ENCODE measurements around the gene CD300H. TPM values are rescaled to one million over a fixed set of nuclear protein-coding genes. Genes with fewer than 3 reads are reported as not detected.
"Not testable (repeated sequence)": the region's sequence is repeated elsewhere in the genome, so short reads cannot be mapped to it uniquely, and the experiment has no call there.

CD300H gene
- total and polyA plus RNA-seq, 4 experiments from 2014 or later, result not detected

GRCh38 chr17:74563358-74563757 is 4.0 kb downstream of the CD300H start:
- Mint-ChIP-seq H3K4me3 (no peak overlapping the region), H3K27ac (no peak overlapping the region), H3K36me3 (no peaks in the 10 kb centered on the region), H3K27me3 (peaks cover 20 to 29% of the 10 kb centered on the region in 2 donors), H3K4me1 (peaks cover 4 to 8% (median 5%) of the 10 kb centered on the region in 4 donors), H3K9me3 (no peaks in the 10 kb centered on the region)
- no peak overlapping the region for H3K27ac ChIP-seq (ENCODE audit: low read depth, low read length)
- POLR2A ChIA-PET (ENCODE audit: partially characterized antibody), result no interaction called here
- CTCF ChIA-PET (ENCODE audit: partially characterized antibody), result no interaction called here
- H3K4me1 ChIP-seq (ENCODE audit: insufficient read depth, low read length), result no peaks in the 10 kb centered on the region
- no peak overlapping the region for H3K4me3 ChIP-seq (ENCODE audit: low read length in 2 of 2)
- no peaks in the 10 kb centered on the region for H3K9me3 ChIP-seq (ENCODE audit: control insufficient read depth in 1 of 2, low read length in 2 of 2)
- no peaks in the 10 kb centered on the region for H3K27me3 ChIP-seq (ENCODE audit: insufficient read depth, low read length)
- no peak for DNase-seq
- no peaks in the 10 kb centered on the region for H3K36me3 ChIP-seq (ENCODE audit: insufficient read depth, low read length)
- intact Hi-C loops (cut with micrococcal nuclease), result no loop called here

GRCh38 chr17:74561586-74561985 is 5.7 kb downstream of the CD300H start:
- no peak overlapping the region for H3K4me3 Mint-ChIP-seq
- no peaks in the 10 kb centered on the region for H3K9me3 ChIP-seq (ENCODE audit: control insufficient read depth in 1 of 2, low read length in 2 of 2)

GRCh38 chr17:74558882-74559519 is 8.3 kb downstream of the CD300H start:
- Histone ChIP-seq H3K4me3 (ENCODE audit: low read length in 2 of 2) (no peak overlapping the region), H3K4me1 (ENCODE audit: insufficient read depth, low read length) (no peaks in the 10 kb centered on the region), H3K27ac (ENCODE audit: low read depth, low read length) (no peak overlapping the region), H3K36me3 (ENCODE audit: insufficient read depth, low read length) (no peaks in the 10 kb centered on the region), H3K9me3 (ENCODE audit: control insufficient read depth in 1 of 2, low read length in 2 of 2) (no peaks in the 10 kb centered on the region), H3K27me3 (ENCODE audit: insufficient read depth, low read length) (no peaks in the 10 kb centered on the region)
- no peak overlapping the region for H3K4me3 Mint-ChIP-seq
- peak overlapping the region in 1 of 7 donors; percentile 82 for H3K27ac Mint-ChIP-seq
- CTCF ChIA-PET (ENCODE audit: partially characterized antibody), result no interaction called here
- no peaks in the 10 kb centered on the region for H3K36me3 Mint-ChIP-seq
- DNase-seq, result no peak
- peaks cover 0 to 4% (median 0%) of the 10 kb centered on the region in 8 donors for H3K9me3 Mint-ChIP-seq
- peaks cover 4 to 14% of the 10 kb centered on the region in 2 donors for H3K27me3 Mint-ChIP-seq
- H3K4me1 Mint-ChIP-seq, result peaks cover 3 to 8% (median 5%) of the 10 kb centered on the region in 4 donors
- POLR2A ChIA-PET (ENCODE audit: partially characterized antibody), result no interaction called here
- intact Hi-C loops (cut with micrococcal nuclease), result no loop called here

More at GRCh38 chr17:74561586-74561985, 5.7 kb downstream of the CD300H start:
- Mint-ChIP-seq H3K4me1 (peaks cover 3 to 8% (median 5%) of the 10 kb centered on the region in 4 donors), H3K27ac (no peak overlapping the region), H3K27me3 (peaks cover 17 to 24% of the 10 kb centered on the region in 2 donors), H3K9me3 (no peaks in the 10 kb centered on the region), H3K36me3 (no peaks in the 10 kb centered on the region)
- no peaks in the 10 kb centered on the region for H3K27me3 ChIP-seq (ENCODE audit: insufficient read depth, low read length)
- ChIA-PET POLR2A (ENCODE audit: partially characterized antibody) (no interaction called here), CTCF (ENCODE audit: partially characterized antibody) (no interaction called here)
- H3K36me3 ChIP-seq (ENCODE audit: insufficient read depth, low read length), result no peaks in the 10 kb centered on the region
- DNase-seq, result no peak
- no peak overlapping the region for H3K4me3 ChIP-seq (ENCODE audit: low read length in 2 of 2)
- no peak overlapping the region for H3K27ac ChIP-seq (ENCODE audit: low read depth, low read length)
- intact Hi-C loops (cut with micrococcal nuclease), result no loop called here
- no peaks in the 10 kb centered on the region for H3K4me1 ChIP-seq (ENCODE audit: insufficient read depth, low read length)

- H3K4me3 Mint-ChIP-seq, result not testable (repeated sequence)
Measured at GRCh38 chr17:74558402-74558801, 8.9 kb downstream of the CD300H start.

GRCh38 chr17:74555427-74555940 is 11.8 kb downstream of the CD300H start:
- no peak overlapping the region for H3K4me3 ChIP-seq (ENCODE audit: low read length in 2 of 2)
- no peaks in the 10 kb centered on the region for H3K36me3 ChIP-seq (ENCODE audit: insufficient read depth, low read length)
- H3K9me3 Mint-ChIP-seq, result peaks cover 0 to 4% (median 0%) of the 10 kb centered on the region in 8 donors
- intact Hi-C loops (cut with micrococcal nuclease), result no loop called here
- H3K27me3 ChIP-seq (ENCODE audit: insufficient read depth, low read length), result no peaks in the 10 kb centered on the region
- no peaks in the 10 kb centered on the region for H3K9me3 ChIP-seq (ENCODE audit: control insufficient read depth in 1 of 2, low read length in 2 of 2)
- H3K27ac ChIP-seq (ENCODE audit: low read depth, low read length), result no peak overlapping the region
- no peaks in the 10 kb centered on the region for H3K36me3 Mint-ChIP-seq
- POLR2A ChIA-PET (ENCODE audit: partially characterized antibody), result no interaction called here
- H3K27me3 Mint-ChIP-seq, result peaks cover 0 to 2% of the 10 kb centered on the region in 2 donors
- no peak overlapping the region for H3K27ac Mint-ChIP-seq
- no peak overlapping the region for H3K4me3 Mint-ChIP-seq
- DNase-seq, result no peak
- H3K4me1 Mint-ChIP-seq, result peaks cover 3 to 8% (median 5%) of the 10 kb centered on the region in 4 donors
- CTCF ChIA-PET (ENCODE audit: partially characterized antibody), result no interaction called here
- H3K4me1 ChIP-seq (ENCODE audit: insufficient read depth, low read length), result no peaks in the 10 kb centered on the region

More at GRCh38 chr17:74558402-74558801, 8.9 kb downstream of the CD300H start:
- H3K9me3 Mint-ChIP-seq; H3K27ac Mint-ChIP-seq; H3K4me1 ChIP-seq (ENCODE audit: insufficient read depth, low read length); H3K4me3 ChIP-seq (ENCODE audit: low read length in 2 of 2); H3K4me1 Mint-ChIP-seq; POLR2A ChIA-PET (ENCODE audit: partially characterized antibody); H3K27ac ChIP-seq (ENCODE audit: low read depth, low read length); DNase-seq; H3K9me3 ChIP-seq (ENCODE audit: control insufficient read depth in 1 of 2, low read length in 2 of 2); H3K27me3 ChIP-seq (ENCODE audit: insufficient read depth, low read length); H3K36me3 ChIP-seq (ENCODE audit: insufficient read depth, low read length); intact Hi-C loops (cut with micrococcal nuclease); H3K36me3 Mint-ChIP-seq: not testable (repeated sequence)
- H3K27me3 Mint-ChIP-seq, result peaks cover 4 to 10% of the 10 kb centered on the region in 2 donors
- CTCF ChIA-PET (ENCODE audit: partially characterized antibody), result interaction anchor here (1.6 kb wide), 1 partner anchor 8 kb away, joined by 4 read pairs; no protein-coding TSS in a partner anchor

- Histone ChIP-seq H3K27me3 (ENCODE audit: insufficient read depth, low read length) (no peaks in the 10 kb centered on the region), H3K27ac (ENCODE audit: low read depth, low read length) (no peak overlapping the region), H3K4me3 (ENCODE audit: low read length in 2 of 2) (no peak overlapping the region), H3K36me3 (ENCODE audit: insufficient read depth, low read length) (no peaks in the 10 kb centered on the region), H3K9me3 (ENCODE audit: control insufficient read depth in 1 of 2, low read length in 2 of 2) (no peaks in the 10 kb centered on the region), H3K4me1 (ENCODE audit: insufficient read depth, low read length) (no peaks in the 10 kb centered on the region)
- POLR2A ChIA-PET (ENCODE audit: partially characterized antibody), result no interaction called here
- DNase-seq, result no peak
- Mint-ChIP-seq H3K4me3 (no peak overlapping the region), H3K9me3 (peaks cover 0 to 4% (median 0%) of the 10 kb centered on the region in 8 donors), H3K36me3 (no peaks in the 10 kb centered on the region), H3K27ac (no peak overlapping the region), H3K4me1 (peaks cover 3 to 8% (median 5%) of the 10 kb centered on the region in 4 donors), H3K27me3 (peaks cover 2 to 3% of the 10 kb centered on the region in 2 donors)
- CTCF ChIA-PET (ENCODE audit: partially characterized antibody), result no interaction called here
- intact Hi-C loops (cut with micrococcal nuclease), result no loop called here
Measured at GRCh38 chr17:74554909-74555308, 12.4 kb downstream of the CD300H start.

GRCh38 chr17:74552037-74552436 is 15.3 kb downstream of the CD300H start:
- Mint-ChIP-seq H3K36me3 (no peaks in the 10 kb centered on the region), H3K9me3 (peaks cover 0 to 4% (median 0%) of the 10 kb centered on the region in 8 donors), H3K4me1 (peaks cover 0 to 8% (median 4%) of the 10 kb centered on the region in 4 donors), H3K27ac (no peak overlapping the region), H3K27me3 (peaks cover 3 to 4% of the 10 kb centered on the region in 2 donors), H3K4me3 (no peak overlapping the region)
- H3K27me3 ChIP-seq (ENCODE audit: insufficient read depth, low read length), result no peaks in the 10 kb centered on the region
- H3K4me1 ChIP-seq (ENCODE audit: insufficient read depth, low read length), result no peaks in the 10 kb centered on the region
- H3K36me3 ChIP-seq (ENCODE audit: insufficient read depth, low read length), result no peaks in the 10 kb centered on the region
- no peak for DNase-seq
- POLR2A ChIA-PET (ENCODE audit: partially characterized antibody), result no interaction called here
- CTCF ChIA-PET (ENCODE audit: partially characterized antibody), result no interaction called here
- intact Hi-C loops (cut with micrococcal nuclease), result no loop called here
- H3K4me3 ChIP-seq (ENCODE audit: low read length in 2 of 2), result no peak overlapping the region
- no peaks in the 10 kb centered on the region for H3K9me3 ChIP-seq (ENCODE audit: control insufficient read depth in 1 of 2, low read length in 2 of 2)
- no peak overlapping the region for H3K27ac ChIP-seq (ENCODE audit: low read depth, low read length)

Measured in CD4-positive, alpha-beta memory T cell (primary cell).